WTC11 (cell line): ENCODE measurements around the gene PPM1N. TPM values are rescaled to one million over a fixed set of nuclear protein-coding genes. Genes with fewer than 3 reads are reported as not detected.

Source experiments
- ATAC-seq: fragments of 200-7000 bp; cut with Tn5 transposase; 2 replicates; pipeline ENCODE4 v1.10.0; 2021; ENCODE audit warnings: mild to moderate bottlenecking, moderate library complexity
- CTCF ChIA-PET: fragments of 300-600 bp; sonication (Branson Sonifier 250); formaldehyde crosslinking; loops from one replicate; lab custom pipeline; 2021; ENCODE audit warnings: antibody characterized with exemption; lab: Charles Lee
- POLR2A ChIA-PET: fragments of 350-600 bp; sonication (Branson Sonifier 250); formaldehyde crosslinking; loops from one replicate; lab custom pipeline; 2021; ENCODE audit warnings: antibody characterized with exemption; lab: Charles Lee
- DNase-seq: peaks from one replicate; pipeline ENCODE4 v3.0.0; 2021; ENCODE audit warnings: low spot score
- H3K27ac Mint-ChIP-seq: 2 replicates; pipeline ENCODE4 v1.8.0; 2021; ENCODE audit warnings: mixed read lengths
- H3K27me3 Mint-ChIP-seq: 2 replicates; pipeline ENCODE4 v1.8.0; 2021; ENCODE audit warnings: low read depth, mild to moderate bottlenecking, moderate library complexity, mixed read lengths
- H3K36me3 Mint-ChIP-seq: 2 replicates; pipeline ENCODE4 v1.8.0; 2021; ENCODE audit warnings: mixed read lengths
- H3K4me1 Mint-ChIP-seq: 2 replicates; pipeline ENCODE4 v1.8.0; 2022; ENCODE audit warnings: mixed read lengths
- H3K4me3 Mint-ChIP-seq: 2 replicates; pipeline ENCODE4 v1.8.0; 2021; ENCODE audit warnings: mild to moderate bottlenecking, moderate library complexity, mixed read lengths
- H3K9me3 Mint-ChIP-seq: 2 replicates; pipeline ENCODE4 v1.8.0; 2021; ENCODE audit warnings: mixed read lengths
- ATF1 ChIP-seq: sonication (generic); formaldehyde crosslinking; IDR thresholded peaks from 2 replicates; pipeline ENCODE4 v1.8.1; 2023; ENCODE audit warnings: mild to moderate bottlenecking, moderate library complexity, missing genetic modification reagents
- CREB1 ChIP-seq: sonication (generic); formaldehyde crosslinking; IDR thresholded peaks from 2 replicates; pipeline ENCODE4 v1.8.0; 2023; ENCODE audit warnings: mild to moderate bottlenecking, missing genetic modification reagents
- ETV6 ChIP-seq: sonication (generic); formaldehyde crosslinking; IDR thresholded peaks from 2 replicates; pipeline ENCODE4 v1.8.1; 2022; ENCODE audit warnings: mild to moderate bottlenecking, missing genetic modification reagents
- GRHL2 ChIP-seq: fragments of 250-450 bp; sonication (Bioruptor Pico); IDR thresholded peaks from 2 replicates; pipeline ENCODE4 v1.8.0; 2022; ENCODE audit warnings: mild to moderate bottlenecking, moderate library complexity; ENCODE audit not compliant: insufficient replicate concordance, severe bottlenecking
- JUN ChIP-seq: sonication (generic); formaldehyde crosslinking; IDR thresholded peaks from 2 replicates; pipeline ENCODE4 v1.8.0; 2023; ENCODE audit warnings: mild to moderate bottlenecking, missing genetic modification reagents
- NFE2L1 ChIP-seq: sonication (generic); formaldehyde crosslinking; IDR thresholded peaks from 2 replicates; pipeline ENCODE4 v1.8.1; 2023; ENCODE audit warnings: missing genetic modification reagents
- NFYB ChIP-seq: sonication (generic); formaldehyde crosslinking; conservative IDR thresholded peaks from 2 replicates; pipeline ENCODE4 v1.8.0; 2022; ENCODE audit warnings: low read depth, missing genetic modification reagents
- PRRX2 ChIP-seq: fragments of 250-450 bp; sonication (Bioruptor Pico); IDR thresholded peaks from 2 replicates; pipeline ENCODE4 v1.8.0; 2021; ENCODE audit warnings: mild to moderate bottlenecking
- RELA ChIP-seq: sonication (generic); formaldehyde crosslinking; IDR thresholded peaks from 2 replicates; pipeline ENCODE4 v1.8.1; 2022; ENCODE audit warnings: missing genetic modification reagents, mild to moderate bottlenecking, borderline replicate concordance
- SOX15 ChIP-seq: fragments of 250-450 bp; sonication (Bioruptor Pico); IDR thresholded peaks from 2 replicates; pipeline ENCODE4 v1.9.0; 2021; ENCODE audit warnings: mild to moderate bottlenecking
- TCF7 ChIP-seq: sonication (generic); formaldehyde crosslinking; IDR thresholded peaks from 2 replicates; pipeline ENCODE4 v1.8.0; 2022; ENCODE audit warnings: mild to moderate bottlenecking, low read depth, missing genetic modification reagents, moderate library complexity
- ZBTB21 ChIP-seq: sonication (generic); formaldehyde crosslinking; IDR thresholded peaks from 2 replicates; pipeline ENCODE4 v1.8.1; 2023; ENCODE audit warnings: mild to moderate bottlenecking, missing genetic modification reagents, borderline replicate concordance
- ZNF396 ChIP-seq: fragments of 250-450 bp; sonication (Bioruptor Pico); IDR thresholded peaks from 2 replicates; pipeline ENCODE4 v1.8.0; 2021; ENCODE audit warnings: mild to moderate bottlenecking, moderate library complexity, borderline replicate concordance
- ZNF423 ChIP-seq: fragments of 250-450 bp; sonication (Bioruptor Pico); IDR thresholded peaks from 2 replicates; pipeline ENCODE4 v2.1.2; 2022; ENCODE audit warnings: mild to moderate bottlenecking, moderate library complexity
- ZNF671 ChIP-seq: fragments of 250-450 bp; sonication (Bioruptor Pico); IDR thresholded peaks from 2 replicates; pipeline ENCODE4 v1.8.0; 2021; ENCODE audit warnings: mild to moderate bottlenecking
- total RNA-seq: library from RNA; stranded (reverse); gene quantifications from 3 replicates; pipeline ENCODE4 v1.2.3, GENCODE V29; 2021
- TF ChIP-seq, protein P1 (sequence below): fragments of 250-450 bp; sonication (Bioruptor Pico); conservative IDR thresholded peaks from 2 replicates; pipeline ENCODE4 v1.9.0; 2021; ENCODE audit warnings: mild to moderate bottlenecking
- TF ChIP-seq, protein P2 (sequence below): sonication (generic); formaldehyde crosslinking; IDR thresholded peaks from 2 replicates; pipeline ENCODE4 v1.8.1; 2022; ENCODE audit warnings: low read depth, mild to moderate bottlenecking, moderate library complexity, missing genetic modification reagents, borderline replicate concordance
- TF ChIP-seq, protein P3 (sequence below): sonication (generic); formaldehyde crosslinking; IDR thresholded peaks from 2 replicates; pipeline ENCODE4 v1.8.1; 2023; ENCODE audit warnings: mild to moderate bottlenecking, missing genetic modification reagents
- TF ChIP-seq, protein P4 (sequence below): sonication (generic); formaldehyde crosslinking; IDR thresholded peaks from 2 replicates; pipeline ENCODE4 v1.8.0; 2023; ENCODE audit warnings: missing genetic modification reagents, mild to moderate bottlenecking, borderline replicate concordance
- TF ChIP-seq, protein P5 (sequence below): sonication (generic); formaldehyde crosslinking; IDR thresholded peaks from 2 replicates; pipeline ENCODE4 v1.8.0; 2022; ENCODE audit warnings: mild to moderate bottlenecking, missing genetic modification reagents
- TF ChIP-seq, protein P6 (sequence below): sonication (generic); formaldehyde crosslinking; IDR thresholded peaks from 2 replicates; pipeline ENCODE4 v1.8.0; 2022; ENCODE audit warnings: mild to moderate bottlenecking, missing genetic modification reagents
- TF ChIP-seq, protein P7 (sequence below): sonication (generic); formaldehyde crosslinking; IDR thresholded peaks from 2 replicates; pipeline ENCODE4 v1.8.0; 2022; ENCODE audit warnings: mild to moderate bottlenecking, missing genetic modification reagents
- TF ChIP-seq, protein P8 (sequence below): sonication (generic); formaldehyde crosslinking; IDR thresholded peaks from 2 replicates; pipeline ENCODE4 v1.8.1; 2022; ENCODE audit warnings: low read depth, missing genetic modification reagents, borderline replicate concordance

Gene PPM1N
- total RNA-seq, 1 experiment from 2014 or later: 10.3 TPM

DNA sequence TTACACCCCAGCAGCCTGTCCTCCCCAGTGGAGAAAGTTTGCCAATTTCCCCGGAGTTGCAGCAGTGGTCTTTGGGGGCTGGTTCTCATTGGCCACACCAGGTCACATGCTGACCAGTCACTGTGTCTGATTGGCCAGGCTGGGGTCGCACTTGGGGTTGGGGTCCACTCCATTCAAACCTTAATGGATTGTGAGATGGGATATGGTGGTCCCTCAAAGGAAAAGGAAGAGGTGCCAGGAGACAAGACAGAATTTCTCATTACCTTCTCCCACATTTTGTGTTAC, 3.4 kb downstream of the PPM1N start (continued):
- TF ChIP-seq GRHL2 (CRISPR knock-in tag) (no peak), NFYB (CRISPR knock-in tag) (peak; percentile 76)
- TF ChIP-seq, protein P1, sequence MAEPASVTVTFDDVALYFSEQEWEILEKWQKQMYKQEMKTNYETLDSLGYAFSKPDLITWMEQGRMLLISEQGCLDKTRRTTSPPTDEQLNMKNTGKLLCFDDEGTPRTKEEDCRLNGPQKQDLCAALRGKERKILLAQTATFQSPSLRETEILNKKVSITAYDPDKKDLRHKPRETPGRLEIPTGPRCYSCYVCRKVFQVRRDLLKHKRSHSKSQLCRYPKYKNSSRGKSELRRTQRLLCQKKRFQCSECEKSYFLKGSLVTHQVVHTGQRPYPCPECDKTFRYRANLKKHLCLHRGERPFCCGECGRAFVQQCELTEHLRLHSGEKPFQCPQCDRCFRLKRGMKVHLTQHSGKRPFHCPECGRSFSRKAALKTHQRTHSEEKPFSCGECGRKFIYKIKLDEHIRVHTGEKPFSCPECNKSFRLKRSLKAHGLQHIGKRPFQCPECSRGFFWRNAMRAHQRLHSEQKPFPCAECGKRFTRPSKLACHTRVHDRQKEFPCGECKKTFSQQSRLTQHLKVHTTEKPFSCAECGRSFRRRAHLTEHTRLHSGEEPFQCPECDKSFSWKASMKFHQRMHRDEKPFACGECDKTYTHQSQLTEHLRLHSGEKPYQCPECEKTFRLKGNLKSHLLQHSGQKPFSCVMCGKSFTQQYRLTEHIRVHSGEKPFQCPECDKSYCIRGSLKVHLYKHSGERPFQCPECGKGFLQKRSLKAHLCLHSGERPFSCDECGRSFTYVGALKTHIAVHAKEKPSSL (CRISPR knock-in tag): no peak

DNA sequence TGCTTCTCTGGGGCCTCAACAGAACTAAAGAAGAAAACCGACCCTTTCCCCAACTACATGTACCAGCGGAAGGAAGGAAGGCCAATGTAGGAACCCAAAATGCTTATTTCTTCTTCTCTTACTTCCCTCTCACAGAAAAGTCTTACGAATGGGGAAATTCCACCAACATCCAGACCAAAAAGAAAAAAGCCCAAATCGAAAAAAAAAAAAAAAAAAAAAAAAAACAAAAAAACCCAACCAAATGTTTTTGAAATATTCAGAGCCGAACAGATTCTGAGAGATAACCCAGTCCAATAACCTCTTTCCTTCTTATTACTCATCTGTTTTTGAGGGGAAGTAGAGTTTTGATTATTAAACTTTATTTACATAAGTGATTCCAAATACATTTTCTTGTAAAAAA, 3.9 kb downstream of the PPM1N start:
- CTCF ChIA-PET: interaction anchor here (0.7 to 2.0 kb wide), 2 partner anchors 62 to 915 kb away, joined by 3 to 6 read pairs; no protein-coding TSS in a partner anchor

DNA sequence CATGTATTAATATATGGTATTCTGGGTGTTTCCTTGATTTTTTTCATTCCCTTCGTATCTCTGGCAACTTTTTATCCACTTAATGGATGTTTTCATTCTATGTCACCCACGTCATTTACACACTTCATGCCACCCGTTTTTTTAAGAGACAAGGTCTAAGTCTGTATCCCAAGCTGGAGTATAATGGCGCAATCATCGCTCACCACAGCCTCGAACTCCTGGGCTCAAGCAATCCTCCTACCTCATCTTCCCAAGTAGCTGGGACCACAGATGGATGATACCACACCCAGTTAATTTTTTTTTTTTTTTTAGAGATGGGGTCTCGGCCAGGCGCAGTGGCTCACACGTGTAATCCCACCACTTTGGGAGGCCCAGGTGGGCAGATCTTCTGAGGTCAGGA, 5.7 kb downstream of the PPM1N start:
- CTCF ChIA-PET: interaction anchor here (3.2 kb wide), 1 partner anchor 18 kb away, joined by 16 read pairs; no protein-coding TSS in a partner anchor
- ATAC-seq (no peak), DNase-seq (no peak)
- H3K27me3 Mint-ChIP-seq: peaks cover 13% of the 10 kb centered on the region
- H3K27ac Mint-ChIP-seq: no peak overlapping the region
- TF ChIP-seq RELA (CRISPR knock-in tag) (no peak), ZBTB21 (CRISPR knock-in tag) (no peak)
- TF ChIP-seq, protein P2, sequence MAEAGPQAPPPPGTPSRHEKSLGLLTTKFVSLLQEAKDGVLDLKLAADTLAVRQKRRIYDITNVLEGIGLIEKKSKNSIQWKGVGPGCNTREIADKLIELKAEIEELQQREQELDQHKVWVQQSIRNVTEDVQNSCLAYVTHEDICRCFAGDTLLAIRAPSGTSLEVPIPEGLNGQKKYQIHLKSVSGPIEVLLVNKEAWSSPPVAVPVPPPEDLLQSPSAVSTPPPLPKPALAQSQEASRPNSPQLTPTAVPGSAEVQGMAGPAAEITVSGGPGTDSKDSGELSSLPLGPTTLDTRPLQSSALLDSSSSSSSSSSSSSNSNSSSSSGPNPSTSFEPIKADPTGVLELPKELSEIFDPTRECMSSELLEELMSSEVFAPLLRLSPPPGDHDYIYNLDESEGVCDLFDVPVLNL (CRISPR knock-in tag): no peak
- TF ChIP-seq, protein P3, sequence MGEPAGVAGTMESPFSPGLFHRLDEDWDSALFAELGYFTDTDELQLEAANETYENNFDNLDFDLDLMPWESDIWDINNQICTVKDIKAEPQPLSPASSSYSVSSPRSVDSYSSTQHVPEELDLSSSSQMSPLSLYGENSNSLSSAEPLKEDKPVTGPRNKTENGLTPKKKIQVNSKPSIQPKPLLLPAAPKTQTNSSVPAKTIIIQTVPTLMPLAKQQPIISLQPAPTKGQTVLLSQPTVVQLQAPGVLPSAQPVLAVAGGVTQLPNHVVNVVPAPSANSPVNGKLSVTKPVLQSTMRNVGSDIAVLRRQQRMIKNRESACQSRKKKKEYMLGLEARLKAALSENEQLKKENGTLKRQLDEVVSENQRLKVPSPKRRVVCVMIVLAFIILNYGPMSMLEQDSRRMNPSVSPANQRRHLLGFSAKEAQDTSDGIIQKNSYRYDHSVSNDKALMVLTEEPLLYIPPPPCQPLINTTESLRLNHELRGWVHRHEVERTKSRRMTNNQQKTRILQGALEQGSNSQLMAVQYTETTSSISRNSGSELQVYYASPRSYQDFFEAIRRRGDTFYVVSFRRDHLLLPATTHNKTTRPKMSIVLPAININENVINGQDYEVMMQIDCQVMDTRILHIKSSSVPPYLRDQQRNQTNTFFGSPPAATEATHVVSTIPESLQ (CRISPR knock-in tag): no peak
- TF ChIP-seq, protein P4, sequence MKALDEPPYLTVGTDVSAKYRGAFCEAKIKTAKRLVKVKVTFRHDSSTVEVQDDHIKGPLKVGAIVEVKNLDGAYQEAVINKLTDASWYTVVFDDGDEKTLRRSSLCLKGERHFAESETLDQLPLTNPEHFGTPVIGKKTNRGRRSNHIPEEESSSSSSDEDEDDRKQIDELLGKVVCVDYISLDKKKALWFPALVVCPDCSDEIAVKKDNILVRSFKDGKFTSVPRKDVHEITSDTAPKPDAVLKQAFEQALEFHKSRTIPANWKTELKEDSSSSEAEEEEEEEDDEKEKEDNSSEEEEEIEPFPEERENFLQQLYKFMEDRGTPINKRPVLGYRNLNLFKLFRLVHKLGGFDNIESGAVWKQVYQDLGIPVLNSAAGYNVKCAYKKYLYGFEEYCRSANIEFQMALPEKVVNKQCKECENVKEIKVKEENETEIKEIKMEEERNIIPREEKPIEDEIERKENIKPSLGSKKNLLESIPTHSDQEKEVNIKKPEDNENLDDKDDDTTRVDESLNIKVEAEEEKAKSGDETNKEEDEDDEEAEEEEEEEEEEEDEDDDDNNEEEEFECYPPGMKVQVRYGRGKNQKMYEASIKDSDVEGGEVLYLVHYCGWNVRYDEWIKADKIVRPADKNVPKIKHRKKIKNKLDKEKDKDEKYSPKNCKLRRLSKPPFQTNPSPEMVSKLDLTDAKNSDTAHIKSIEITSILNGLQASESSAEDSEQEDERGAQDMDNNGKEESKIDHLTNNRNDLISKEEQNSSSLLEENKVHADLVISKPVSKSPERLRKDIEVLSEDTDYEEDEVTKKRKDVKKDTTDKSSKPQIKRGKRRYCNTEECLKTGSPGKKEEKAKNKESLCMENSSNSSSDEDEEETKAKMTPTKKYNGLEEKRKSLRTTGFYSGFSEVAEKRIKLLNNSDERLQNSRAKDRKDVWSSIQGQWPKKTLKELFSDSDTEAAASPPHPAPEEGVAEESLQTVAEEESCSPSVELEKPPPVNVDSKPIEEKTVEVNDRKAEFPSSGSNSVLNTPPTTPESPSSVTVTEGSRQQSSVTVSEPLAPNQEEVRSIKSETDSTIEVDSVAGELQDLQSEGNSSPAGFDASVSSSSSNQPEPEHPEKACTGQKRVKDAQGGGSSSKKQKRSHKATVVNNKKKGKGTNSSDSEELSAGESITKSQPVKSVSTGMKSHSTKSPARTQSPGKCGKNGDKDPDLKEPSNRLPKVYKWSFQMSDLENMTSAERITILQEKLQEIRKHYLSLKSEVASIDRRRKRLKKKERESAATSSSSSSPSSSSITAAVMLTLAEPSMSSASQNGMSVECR (CRISPR knock-in tag): no peak
- no peak overlapping the region for H3K4me3 Mint-ChIP-seq
- H3K36me3 Mint-ChIP-seq: no peaks in the 10 kb centered on the region
- POLR2A ChIA-PET: no interaction called here
- no peaks in the 10 kb centered on the region for H3K9me3 Mint-ChIP-seq
- H3K4me1 Mint-ChIP-seq: peaks cover 38% of the 10 kb centered on the region

More for the DNA sequence above, 3.9 kb downstream of the PPM1N start:
- H3K4me3 Mint-ChIP-seq: no peak overlapping the region
- TF ChIP-seq ZNF396 (CRISPR knock-in tag) (no peak), ZNF671 (CRISPR knock-in tag) (no peak), PRRX2 (CRISPR knock-in tag) (no peak), SOX15 (no peak), ATF1 (CRISPR knock-in tag) (no peak), CREB1 (CRISPR knock-in tag) (no peak), ZNF423 (CRISPR knock-in tag) (no peak), TCF7 (CRISPR knock-in tag) (no peak), NFE2L1 (CRISPR knock-in tag) (no peak), JUN (CRISPR knock-in tag) (no peak), ETV6 (CRISPR knock-in tag) (no peak)
- TF ChIP-seq, protein P5, sequence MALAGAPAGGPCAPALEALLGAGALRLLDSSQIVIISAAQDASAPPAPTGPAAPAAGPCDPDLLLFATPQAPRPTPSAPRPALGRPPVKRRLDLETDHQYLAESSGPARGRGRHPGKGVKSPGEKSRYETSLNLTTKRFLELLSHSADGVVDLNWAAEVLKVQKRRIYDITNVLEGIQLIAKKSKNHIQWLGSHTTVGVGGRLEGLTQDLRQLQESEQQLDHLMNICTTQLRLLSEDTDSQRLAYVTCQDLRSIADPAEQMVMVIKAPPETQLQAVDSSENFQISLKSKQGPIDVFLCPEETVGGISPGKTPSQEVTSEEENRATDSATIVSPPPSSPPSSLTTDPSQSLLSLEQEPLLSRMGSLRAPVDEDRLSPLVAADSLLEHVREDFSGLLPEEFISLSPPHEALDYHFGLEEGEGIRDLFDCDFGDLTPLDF (CRISPR knock-in tag): no peak
- TF ChIP-seq, protein P6, sequence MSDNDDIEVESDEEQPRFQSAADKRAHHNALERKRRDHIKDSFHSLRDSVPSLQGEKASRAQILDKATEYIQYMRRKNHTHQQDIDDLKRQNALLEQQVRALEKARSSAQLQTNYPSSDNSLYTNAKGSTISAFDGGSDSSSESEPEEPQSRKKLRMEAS (CRISPR knock-in tag): no peak
- TF ChIP-seq, protein P7, sequence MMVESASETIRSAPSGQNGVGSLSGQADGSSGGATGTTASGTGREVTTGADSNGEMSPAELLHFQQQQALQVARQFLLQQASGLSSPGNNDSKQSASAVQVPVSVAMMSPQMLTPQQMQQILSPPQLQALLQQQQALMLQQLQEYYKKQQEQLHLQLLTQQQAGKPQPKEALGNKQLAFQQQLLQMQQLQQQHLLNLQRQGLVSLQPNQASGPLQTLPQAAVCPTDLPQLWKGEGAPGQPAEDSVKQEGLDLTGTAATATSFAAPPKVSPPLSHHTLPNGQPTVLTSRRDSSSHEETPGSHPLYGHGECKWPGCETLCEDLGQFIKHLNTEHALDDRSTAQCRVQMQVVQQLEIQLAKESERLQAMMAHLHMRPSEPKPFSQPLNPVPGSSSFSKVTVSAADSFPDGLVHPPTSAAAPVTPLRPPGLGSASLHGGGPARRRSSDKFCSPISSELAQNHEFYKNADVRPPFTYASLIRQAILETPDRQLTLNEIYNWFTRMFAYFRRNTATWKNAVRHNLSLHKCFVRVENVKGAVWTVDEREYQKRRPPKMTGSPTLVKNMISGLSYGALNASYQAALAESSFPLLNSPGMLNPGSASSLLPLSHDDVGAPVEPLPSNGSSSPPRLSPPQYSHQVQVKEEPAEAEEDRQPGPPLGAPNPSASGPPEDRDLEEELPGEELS: no peak
- TF ChIP-seq, protein P8, sequence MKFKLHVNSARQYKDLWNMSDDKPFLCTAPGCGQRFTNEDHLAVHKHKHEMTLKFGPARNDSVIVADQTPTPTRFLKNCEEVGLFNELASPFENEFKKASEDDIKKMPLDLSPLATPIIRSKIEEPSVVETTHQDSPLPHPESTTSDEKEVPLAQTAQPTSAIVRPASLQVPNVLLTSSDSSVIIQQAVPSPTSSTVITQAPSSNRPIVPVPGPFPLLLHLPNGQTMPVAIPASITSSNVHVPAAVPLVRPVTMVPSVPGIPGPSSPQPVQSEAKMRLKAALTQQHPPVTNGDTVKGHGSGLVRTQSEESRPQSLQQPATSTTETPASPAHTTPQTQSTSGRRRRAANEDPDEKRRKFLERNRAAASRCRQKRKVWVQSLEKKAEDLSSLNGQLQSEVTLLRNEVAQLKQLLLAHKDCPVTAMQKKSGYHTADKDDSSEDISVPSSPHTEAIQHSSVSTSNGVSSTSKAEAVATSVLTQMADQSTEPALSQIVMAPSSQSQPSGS (CRISPR knock-in tag): no peak
- POLR2A ChIA-PET: no interaction called here
- peaks cover 47% of the 10 kb centered on the region for H3K4me1 Mint-ChIP-seq
- H3K9me3 Mint-ChIP-seq: no peaks in the 10 kb centered on the region
- H3K36me3 Mint-ChIP-seq: no peaks in the 10 kb centered on the region
- H3K27me3 Mint-ChIP-seq: peaks cover 25% of the 10 kb centered on the region
- no peak for ATAC-seq
- no peak for DNase-seq
- H3K27ac Mint-ChIP-seq: no peak overlapping the region
